22Rv1 (cell line): ENCODE data around the gene TMED10.

ENCODE experiments used
- CTCF ChIP-seq: fragments of 450-650 bp; IDR thresholded peaks from 2 replicates; pipeline ENCODE4 v1.5.1; 2017; ENCODE audit warnings: mild to moderate bottlenecking
- ZFX ChIP-seq: fragments of 450-650 bp; IDR thresholded peaks from 2 replicates; pipeline ENCODE4 v1.6.1; 2017; ENCODE audit warnings: antibody characterized with exemption, borderline replicate concordance

GRCh38 chr14:75220156-75220555, 43.7 kb upstream of the TMED10 start:
- TF ChIP-seq CTCF (no peak), ZFX (no peak)
